Lower lobe of right lung (tissue), 2 donors: ENCODE data around the gene DPPA2. TPM values are rescaled to one million over a fixed set of nuclear protein-coding genes. Genes with fewer than 3 reads are reported as not detected.

Experiments
- ATAC-seq, 2 donors: fragments of 200-7000 bp; cut with Tn5 transposase; one replicate each; pipeline ENCODE4 v1.9.1; 2020 to 2022; ENCODE audit warnings: mild to moderate bottlenecking in 2 of 2, moderate library complexity in 2 of 2
- DNase-seq: peaks from one replicate; pipeline ENCODE4 v3.0.0-alpha.2; 2020
- H3K27ac ChIP-seq: fragments of 200-600 bp; one replicate; pipeline ENCODE4 v1.8.0; 2022
- H3K27me3 ChIP-seq: fragments of 200-600 bp; one replicate; pipeline ENCODE4 v1.8.0; 2022; ENCODE audit warnings: low read depth
- H3K36me3 ChIP-seq: fragments of 200-600 bp; one replicate; pipeline ENCODE4 v1.8.0; 2022; ENCODE audit warnings: mild to moderate bottlenecking
- H3K4me1 ChIP-seq: fragments of 200-600 bp; one replicate; pipeline ENCODE4 v1.8.0; 2022
- H3K4me3 ChIP-seq: fragments of 200-600 bp; one replicate; pipeline ENCODE4 v1.8.0; 2022; ENCODE audit warnings: mild to moderate bottlenecking
- H3K9me3 ChIP-seq: fragments of 200-600 bp; one replicate; pipeline ENCODE4 v1.8.0; 2022
- CTCF ChIP-seq: fragments of 200-600 bp; IDR thresholded peaks from one replicate; pipeline ENCODE4 v1.8.0; 2022; ENCODE audit warnings: antibody characterized with exemption, mild to moderate bottlenecking
- intact Hi-C: fragments of 100-400 bp; cut with DNase I; formaldehyde crosslinking; loops from one replicate; pipeline ENCODE4 v1.11.0; 2022
- total RNA-seq: library from RNA; stranded (reverse); fragmentation: NEBNext Ultra II Directional; extraction: Animal tissue kit (Norgen Biotek cat#: 25700); gene quantifications from one replicate; pipeline ENCODE4 v1.2.1, GENCODE V29; 2021
- donor health status: DM: no; HTN: yes; CAD: no; lungs with severe emphysema.

The DPPA2 gene
- total RNA-seq, 1 donor from 2014 or later: not detected

GRCh38 chr3:109254770-109255169, 61.5 kb downstream of the DPPA2 start:
- Histone ChIP-seq H3K27me3 (no peaks in the 10 kb centered on the region), H3K4me1 (no peaks in the 10 kb centered on the region), H3K27ac (no peak overlapping the region), H3K4me3 (no peak overlapping the region), H3K9me3 (no peaks in the 10 kb centered on the region), H3K36me3 (no peaks in the 10 kb centered on the region)
- no peak for DNase-seq
- TF ChIP-seq CTCF: no peak
- ATAC-seq: no peak
- intact Hi-C loops: no loop called here

- H3K4me3 ChIP-seq: no peak overlapping the region
- no peaks in the 10 kb centered on the region for H3K36me3 ChIP-seq
- TF ChIP-seq CTCF: no peak
- H3K4me1 ChIP-seq: no peaks in the 10 kb centered on the region
- intact Hi-C loops: no loop called here
- DNase-seq: no peak
- no peaks in the 10 kb centered on the region for H3K27me3 ChIP-seq
- H3K9me3 ChIP-seq: no peaks in the 10 kb centered on the region
- no peak overlapping the region for H3K27ac ChIP-seq
- no peak for ATAC-seq
Measured at GRCh38 chr3:109252641-109253040, 63.7 kb downstream of the DPPA2 start.

Other genes with a start within 250 kb of the DPPA2 start
- gene MORC1, start 198.4 kb downstream of the DPPA2 start, total RNA-seq: not detected
- not detected for gene C3orf85, start 179.8 kb downstream of the DPPA2 start, total RNA-seq
- gene DPPA4, start 21.0 kb upstream of the DPPA2 start, total RNA-seq: not detected